Activated B cell treated with CpG ODN at 0.5 μM for 24 hours (primary cell): ENCODE results near the gene MAPK8IP2. TPM values are rescaled to one million over a fixed set of nuclear protein-coding genes. Genes with fewer than 3 reads are reported as not detected.

Source experiments
- ATAC-seq: fragments of 200-7000 bp; cut with Tn5 transposase; one replicate; pipeline ENCODE4 v1.10.0; 2021; ENCODE audit warnings: low read depth, mild to moderate bottlenecking, moderate library complexity
- CTCF ChIA-PET: fragments of 350-600 bp; sonication (Branson Sonifier 250); formaldehyde crosslinking; loops from one replicate; lab custom pipeline; 2021; ENCODE audit warnings: antibody characterized with exemption; lab: Charles Lee
- POLR2A ChIA-PET: fragments of 350-600 bp; sonication (Branson Sonifier 250); formaldehyde crosslinking; loops from one replicate; lab custom pipeline; 2021; ENCODE audit warnings: antibody characterized with exemption; lab: Charles Lee
- DNase-seq: peaks from one replicate; pipeline ENCODE4 v3.0.0; 2022
- H3K27ac Mint-ChIP-seq: one replicate; pipeline ENCODE4 v1.8.0; 2020; ENCODE audit warnings: mixed read lengths
- H3K27me3 Mint-ChIP-seq: one replicate; pipeline ENCODE4 v1.8.0; 2021; ENCODE audit warnings: mixed read lengths
- H3K36me3 Mint-ChIP-seq: one replicate; pipeline ENCODE4 v1.8.0; 2021; ENCODE audit warnings: low read depth, mixed read lengths
- H3K4me1 Mint-ChIP-seq: one replicate; pipeline ENCODE4 v1.8.0; 2021; ENCODE audit warnings: mixed read lengths
- H3K4me3 Mint-ChIP-seq: one replicate; pipeline ENCODE4 v1.8.0; 2020; ENCODE audit warnings: mild to moderate bottlenecking, mixed read lengths
- H3K9me3 Mint-ChIP-seq: one replicate; pipeline ENCODE4 v1.8.0; 2020; ENCODE audit warnings: mixed read lengths
- CTCF ChIP-seq: fragments of 200-600 bp; IDR thresholded peaks from one replicate; pipeline ENCODE4 v1.8.0; 2022; ENCODE audit warnings: antibody characterized with exemption, mild to moderate bottlenecking
- intact Hi-C: fragments of 100-400 bp; cut with micrococcal nuclease; formaldehyde crosslinking; loops from one replicate; pipeline ENCODE4 v1.15.1; 2024
- total RNA-seq: library from RNA; stranded (reverse); gene quantifications from 2 replicates; pipeline ENCODE4 v1.2.3, GENCODE V29; 2022

The MAPK8IP2 gene
- total RNA-seq, 1 donor from 2014 or later: 0.18 TPM

DNA sequence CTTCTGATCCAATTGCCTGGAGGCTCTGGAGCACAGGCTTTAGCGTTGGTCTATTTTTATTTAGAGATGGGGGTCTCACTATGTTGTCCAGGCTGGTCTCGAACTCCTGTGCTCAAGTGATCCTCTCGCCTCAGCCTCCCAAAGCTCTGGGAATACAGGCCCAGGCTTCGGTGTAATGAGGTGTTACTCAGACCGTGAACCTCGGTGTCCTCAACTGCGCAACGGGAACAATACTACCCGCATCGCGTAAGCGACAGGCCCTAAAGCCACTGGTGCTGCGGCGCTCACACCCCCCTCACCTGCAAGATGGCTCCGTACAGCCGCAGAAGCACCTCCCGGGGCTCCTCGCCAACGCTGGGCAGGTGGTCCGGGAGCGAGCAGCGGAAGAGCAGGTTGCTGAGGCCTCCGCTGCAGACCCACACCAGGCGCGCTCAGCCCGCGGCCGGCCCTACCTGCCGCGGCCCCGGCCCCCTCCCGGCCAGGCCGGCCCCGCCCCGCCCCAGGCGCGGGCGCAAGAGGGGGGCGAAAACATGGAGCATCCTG lies 18.6 kb upstream of the MAPK8IP2 start:
- CTCF ChIA-PET: interaction anchor here (1.7 kb wide), 1 partner anchor 56 kb away, joined by 9 read pairs; the partner anchor contains the start of gene SCO2
- POLR2A ChIA-PET: interaction anchor here (0.7 to 3.6 kb wide), 17 partner anchors 13 to 266 kb away, joined by 3 to 101 read pairs (median 7); partner anchors contain the start of genes KLHDC7B, LMF2, NCAPH2 and SCO2
- no peak for TF ChIP-seq CTCF
- Mint-ChIP-seq H3K4me3 (peak overlapping the region; percentile 87), H3K4me1 (peaks cover 28% of the 10 kb centered on the region), H3K9me3 (no peaks in the 10 kb centered on the region), H3K27me3 (no peaks in the 10 kb centered on the region), H3K27ac (peak overlapping the region; percentile 84), H3K36me3 (peaks cover 16% of the 10 kb centered on the region)
- ATAC-seq (no peak), DNase-seq (no peak)
- intact Hi-C loops: loop anchor here (1.0 to 2.0 kb wide), 9 partner anchors 19 to 239 kb away; partner anchors contain the start of genes ARSA, MAPK8IP2, NCAPH2 and PPP6R2

GRCh38 chr22:50582493-50583293 lies 17.9 kb upstream of the MAPK8IP2 start, which contains the start of gene CHKB:
CHKB (minus strand) TSS chr22:50582849; CDS start chr22:50582781, 68 bp downstream.
- DNase-seq (peak; percentile 96), ATAC-seq (peak; percentile 94)
- TF ChIP-seq CTCF: no peak
- ChIA-PET POLR2A (interaction anchor here (0.7 to 3.6 kb wide), 16 partner anchors 13 to 267 kb away, joined by 3 to 101 read pairs (median 7); partner anchors contain the start of genes KLHDC7B, LMF2, NCAPH2 and SCO2), CTCF (interaction anchor here (1.7 kb wide), 1 partner anchor 57 kb away, joined by 9 read pairs; the partner anchor contains the start of gene SCO2)
- intact Hi-C loops: loop anchor here (1.0 to 2.0 kb wide), 10 partner anchors 18 to 240 kb away; partner anchors contain the start of genes ARSA, MAPK8IP2, NCAPH2 and PPP6R2
- Mint-ChIP-seq H3K4me3 (peak within 1 kb of the TSS; percentile 87), H3K36me3 (peaks cover 16% of the 10 kb centered on the region), H3K27me3 (no peaks in the 10 kb centered on the region), H3K4me1 (peaks cover 26% of the 10 kb centered on the region), H3K9me3 (no peaks in the 10 kb centered on the region), H3K27ac (peak within 1 kb of the TSS; percentile 84)

DNA sequence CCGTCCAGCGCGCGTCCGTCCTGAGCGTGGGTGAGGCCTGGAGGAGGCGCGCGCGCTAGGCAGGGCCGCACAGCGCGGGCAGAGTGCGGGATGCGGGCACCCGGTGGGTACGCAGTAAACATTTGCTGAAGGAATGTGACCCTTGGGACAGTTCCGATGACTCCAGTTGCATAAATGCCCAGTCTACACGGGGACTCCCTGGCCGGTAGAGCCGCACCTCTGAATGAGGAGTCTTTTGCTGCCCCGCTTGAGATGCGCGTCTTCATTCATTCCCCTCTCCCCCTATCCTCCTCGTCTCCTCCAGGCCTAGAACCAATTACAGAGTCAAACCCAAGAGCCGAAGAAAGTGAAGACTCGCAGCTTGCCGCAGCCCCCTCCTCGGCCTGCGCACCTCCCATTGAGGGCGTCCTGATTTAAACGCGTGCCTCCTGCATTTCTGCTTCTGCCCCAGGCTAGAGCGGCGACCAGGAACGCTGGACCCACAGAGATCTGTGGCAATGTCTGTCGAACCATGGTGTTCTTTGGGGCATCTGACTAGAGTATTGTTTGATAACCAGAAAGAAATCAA lies 17.2 kb upstream of the MAPK8IP2 start:
- ATAC-seq (peak; percentile 10), DNase-seq (no peak)
- CTCF ChIA-PET: interaction anchor here (0.5 to 1.7 kb wide), 3 partner anchors 20 to 86 kb away, joined by 3 to 9 read pairs (median 4); partner anchors contain the start of genes SCO2 and SYCE3

More for the DNA sequence above, 17.2 kb upstream of the MAPK8IP2 start:
- POLR2A ChIA-PET: interaction anchor here (0.8 to 3.6 kb wide), 12 partner anchors 14 to 113 kb away, joined by 4 to 101 read pairs (median 7); partner anchors contain the start of genes KLHDC7B, LMF2, NCAPH2 and SCO2
- intact Hi-C loops: loop anchor here (1.0 to 2.0 kb wide), 5 partner anchors 17 to 241 kb away; partner anchors contain the start of genes ARSA, MAPK8IP2 and PPP6R2
- TF ChIP-seq CTCF: no peak
- H3K27ac Mint-ChIP-seq: peak overlapping the region; percentile 41
- H3K27me3 Mint-ChIP-seq: no peaks in the 10 kb centered on the region
- no peaks in the 10 kb centered on the region for H3K9me3 Mint-ChIP-seq
- H3K36me3 Mint-ChIP-seq: peaks cover 16% of the 10 kb centered on the region
- H3K4me3 Mint-ChIP-seq: peak overlapping the region; percentile 87
- peaks cover 26% of the 10 kb centered on the region for H3K4me1 Mint-ChIP-seq
